GM12872 (cell line): ENCODE measurements around the gene RNPC3.
A peak's percentile ranks its signal among the peaks of the same experiment; 100 is the strongest.

Experiments
- CTCF ChIP-seq: IDR thresholded peaks from 3 replicates; pipeline ENCODE4 v1.5.1; 2011; ENCODE audit warnings: low read depth, mild to moderate bottlenecking, low read length, moderate library complexity; ENCODE audit not compliant: insufficient read depth

The RNPC3 gene

GRCh38 chr1:103509250-103509649, 16.2 kb upstream of the RNPC3 start:
- TF ChIP-seq CTCF = no peak

GRCh38 chr1:103513711-103514110, 11.8 kb upstream of the RNPC3 start:
- TF ChIP-seq CTCF = no peak

DNA sequence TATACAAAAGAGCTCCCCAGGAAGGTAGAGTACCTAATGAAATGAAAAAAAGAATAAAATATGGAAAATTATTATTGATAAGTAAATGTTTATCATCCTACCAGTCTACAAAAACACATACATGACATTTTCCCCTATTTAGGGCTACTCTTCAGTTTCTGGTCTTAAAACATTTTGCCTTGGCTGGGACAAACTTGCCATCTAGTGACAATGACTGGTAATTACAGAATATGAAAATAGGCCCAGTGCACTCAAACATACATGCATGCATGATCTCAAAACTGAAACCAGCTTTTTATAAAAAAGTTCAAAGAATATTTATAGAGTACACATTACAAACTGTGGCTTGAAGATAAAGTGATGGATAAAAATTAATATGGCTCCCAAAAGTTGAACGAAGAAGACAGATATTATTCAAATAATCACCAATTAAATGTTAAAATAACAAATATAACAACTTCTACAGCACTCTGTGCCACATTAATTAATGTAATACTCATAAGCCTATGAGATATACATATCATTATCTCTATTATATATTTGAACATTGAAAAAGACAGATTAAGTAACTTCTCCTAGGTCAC, 10.5 kb upstream of the RNPC3 start:
- peak; percentile 54; the same call in 2 of the 3 replicates for TF ChIP-seq CTCF

- no peak for TF ChIP-seq CTCF
Measured at GRCh38 chr1:103516283-103516682, 9.2 kb upstream of the RNPC3 start.

DNA sequence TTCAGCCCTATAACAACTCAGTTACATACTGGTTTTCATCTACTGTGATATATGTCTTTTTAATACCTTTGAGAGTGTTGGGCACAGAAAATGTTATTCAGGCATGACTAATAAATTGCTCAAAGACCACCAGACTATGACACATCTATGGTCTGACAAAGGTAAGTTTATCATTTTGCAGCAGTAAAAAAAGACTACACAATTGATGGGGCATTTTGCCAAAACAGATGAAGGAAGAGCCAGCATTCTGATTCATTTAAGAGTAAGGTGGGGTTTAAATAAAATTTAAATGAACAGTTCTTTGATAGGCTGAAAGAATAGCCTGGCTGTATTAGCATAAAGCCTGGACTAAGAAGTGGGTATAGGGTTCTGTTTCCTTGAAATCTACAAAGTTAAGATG, 8.8 kb upstream of the RNPC3 start:
- no peak for TF ChIP-seq CTCF

DNA sequence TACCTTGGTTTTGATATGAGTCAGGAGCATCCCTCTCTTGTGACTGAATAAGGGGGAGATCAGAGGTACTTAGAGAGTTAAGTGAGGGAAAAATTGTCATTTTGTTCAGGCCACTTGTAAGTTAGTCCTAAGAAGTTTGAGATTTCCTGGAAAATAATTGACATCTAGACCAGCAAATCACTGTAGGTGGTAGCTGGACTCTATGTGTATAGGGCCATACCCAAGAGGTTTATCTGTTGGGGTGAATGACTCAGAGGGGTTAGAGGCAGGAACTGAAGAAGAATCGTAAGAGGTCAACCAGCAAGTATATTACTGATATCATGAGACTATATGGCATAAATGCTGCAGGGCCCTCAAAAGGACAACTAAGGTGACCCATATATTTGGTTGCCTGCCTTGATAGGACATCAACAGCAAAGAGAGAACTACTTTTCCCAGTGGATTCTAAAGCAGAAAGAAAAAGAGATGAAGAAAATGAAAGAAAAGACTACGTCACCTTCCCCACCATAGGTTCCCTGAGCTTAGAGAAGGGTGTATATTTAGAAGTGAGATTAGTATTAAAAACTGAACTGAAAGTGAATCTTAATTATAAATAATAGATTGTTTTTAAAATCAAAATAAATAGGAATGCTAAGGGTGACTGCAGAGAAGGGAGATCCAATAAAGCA, 8.0 kb upstream of the RNPC3 start:
- TF ChIP-seq CTCF = no peak

- TF ChIP-seq CTCF = no peak
Measured at GRCh38 chr1:103520822-103521221, 4.7 kb upstream of the RNPC3 start.
